OCI-LY7 (cell line): Measurements from ENCODE around the gene RIPPLY2. TPM values are rescaled to one million over a fixed set of nuclear protein-coding genes. Genes with fewer than 3 reads are reported as not detected.

Experiments
- BruUV-seq: library from RNA; stranded (reverse); fragments of 400-500 nt; replicated peaks from 2 replicates; lab custom pipeline; 2021; lab: Mats Ljungman, UMichigan
- CTCF ChIA-PET: fragments of 300-600 bp; sonication (Branson Sonifier 250); formaldehyde crosslinking; loops from one replicate; lab custom pipeline; 2022; ENCODE audit warnings: antibody characterized with exemption; ENCODE audit not compliant: unreplicated experiment; lab: Charles Lee
- POLR2A ChIA-PET: fragments of 300-600 bp; sonication (Branson Sonifier 250); formaldehyde crosslinking; loops from one replicate; lab custom pipeline; 2022; ENCODE audit warnings: antibody characterized with exemption; lab: Charles Lee
- DNase-seq: peaks from one replicate; pipeline ENCODE4 v3.0.0-alpha.2; 2015; ENCODE audit warnings: low spot score
- H2AFZ ChIP-seq: fragments of 200-600 bp; sonication (generic), shearing (Covaris generic); 2 replicates; pipeline ENCODE4 v1.6.1; 2014; ENCODE audit warnings: mild to moderate bottlenecking, antibody characterized with exemption, low read length, moderate library complexity
- H3K27ac ChIP-seq: fragments of 200-600 bp; sonication (generic); 2 replicates; pipeline ENCODE4 v1.5.1; 2014; ENCODE audit warnings: mixed run types, low read depth, mild to moderate bottlenecking, moderate library complexity, low read length, inconsistent platforms; ENCODE audit not compliant: poor library complexity, severe bottlenecking
- H3K36me3 ChIP-seq: fragments of 200-600 bp; sonication (generic); 2 replicates; pipeline ENCODE4 v1.6.1; 2014; ENCODE audit warnings: mild to moderate bottlenecking, antibody characterized with exemption, low read length, moderate library complexity, mixed read lengths; ENCODE audit not compliant: insufficient read depth
- H3K4me1 ChIP-seq: fragments of 200-600 bp; sonication (generic); 2 replicates; pipeline ENCODE4 v1.5.1; 2014; ENCODE audit warnings: mild to moderate bottlenecking, low read length; ENCODE audit not compliant: insufficient read depth, poor library complexity, severe bottlenecking
- H3K4me2 ChIP-seq: fragments of 200-600 bp; sonication (generic); 2 replicates; pipeline ENCODE4 v1.6.1; 2014; ENCODE audit warnings: mild to moderate bottlenecking, low read length
- H3K4me3 ChIP-seq: fragments of 200-600 bp; sonication (generic); 2 replicates; pipeline ENCODE4 v1.5.1; 2014; ENCODE audit warnings: mild to moderate bottlenecking, low read depth, low read length; ENCODE audit not compliant: poor library complexity, severe bottlenecking
- H3K79me2 ChIP-seq: fragments of 200-600 bp; sonication (generic); 2 replicates; pipeline ENCODE4 v1.6.1; 2016; ENCODE audit warnings: low read depth, mild to moderate bottlenecking, low read length, moderate library complexity, mixed read lengths; ENCODE audit not compliant: insufficient read depth
- H3K9me2 ChIP-seq: fragments of 200-600 bp; sonication (generic); 2 replicates; pipeline ENCODE4 v1.6.1; 2016; ENCODE audit warnings: mild to moderate bottlenecking, low read length, mixed read lengths; ENCODE audit not compliant: insufficient read depth
- H3K9me3 ChIP-seq: fragments of 200-600 bp; sonication (generic); 2 replicates; pipeline ENCODE4 v1.6.1; 2014; ENCODE audit warnings: mild to moderate bottlenecking, mixed run types, low read length, mixed read lengths
- H4K20me1 ChIP-seq: fragments of 200-600 bp; sonication (generic); 2 replicates; pipeline ENCODE4 v1.6.1; 2014; ENCODE audit warnings: mild to moderate bottlenecking, antibody characterized with exemption, low read length, moderate library complexity, mixed read lengths; ENCODE audit not compliant: insufficient read depth
- CTCF ChIP-seq: fragments of 200-600 bp; sonication (generic); conservative IDR thresholded peaks from 2 replicates; pipeline ENCODE4 v1.5.1; 2014; ENCODE audit warnings: mild to moderate bottlenecking, antibody characterized with exemption, low read length, moderate library complexity, mixed read lengths
- EZH2phosphoT487 ChIP-seq: fragments of 200-600 bp; sonication (generic); IDR thresholded peaks from 2 replicates; pipeline ENCODE4 v1.6.1; 2018; ENCODE audit warnings: low read depth, borderline replicate concordance, mild to moderate bottlenecking, mixed run types, antibody characterized with exemption, low read length, moderate library complexity, mixed read lengths
- intact Hi-C: fragments of 100-400 bp; cut with micrococcal nuclease; formaldehyde crosslinking; loops from one replicate; pipeline ENCODE4 v1.10.0; 2022; ENCODE audit not compliant: unreplicated experiment
- total RNA-seq, 2 experiments: library from RNA; depleted of rRNA in 1 of 2; stranded (reverse); fragments of >200 nt in 1 of 2; shearing (Covaris generic) in 1 of 2; gene quantifications; 2 replicates each; pipeline ENCODE4 v1.2.3, GENCODE V29; 2014 to 2022

Gene RIPPLY2
- total RNA-seq, 2 experiments from 2014 or later: not detected

- Histone ChIP-seq H3K4me2 (no peak overlapping the region), H3K9me2 (no peaks in the 10 kb centered on the region), H2AFZ (no peak overlapping the region), H3K4me1 (peaks cover 5% of the 10 kb centered on the region), H3K36me3 (0 out of 2 replicates have a peak, but pooled peaks cover 4% of the 10 kb centered on the region), H3K27ac (no peak overlapping the region), H4K20me1 (peaks cover 25% of the 10 kb centered on the region), H3K79me2 (peaks cover 20% of the 10 kb centered on the region; the same call in 1 of the 2 replicates), H3K9me3 (no peaks in the 10 kb centered on the region), H3K4me3 (no peak overlapping the region)
- CTCF ChIA-PET: no interaction called here
- POLR2A ChIA-PET: interaction anchor here (0.6 kb wide), 1 partner anchor 233 kb away, joined by 3 read pairs; no protein-coding TSS in a partner anchor
- TF ChIP-seq EZH2phosphoT487 (no peak), CTCF (no peak)
- no peak for DNase-seq
- intact Hi-C loops: loop anchor here (2.0 kb wide), 1 partner anchor 335 kb away; no protein-coding TSS in a partner anchor
- no TSS peak for BruUV-seq
These were observed 32.8 kb downstream of the RIPPLY2 start for GRCh38 chr6:83885984-83886383.

- intact Hi-C loops: no loop called here
- Histone ChIP-seq H3K4me2 (no peak overlapping the region), H3K79me2 (peaks cover 10% of the 10 kb centered on the region; the same call in 1 of the 2 replicates), H2AFZ (no peak overlapping the region), H3K4me1 (peaks cover 1% of the 10 kb centered on the region), H4K20me1 (peaks cover 18% of the 10 kb centered on the region), H3K27ac (no peak overlapping the region), H3K9me2 (no peaks in the 10 kb centered on the region), H3K4me3 (no peak overlapping the region), H3K9me3 (no peaks in the 10 kb centered on the region), H3K36me3 (peaks cover 12% of the 10 kb centered on the region; the same call in 1 of the 2 replicates)
- ChIA-PET POLR2A (interaction anchor here (1.2 kb wide), 1 partner anchor 27 kb away, joined by 3 read pairs; no protein-coding TSS in a partner anchor), CTCF (no interaction called here)
- DNase-seq: no peak
- TF ChIP-seq CTCF (no peak), EZH2phosphoT487 (no peak)
- BruUV-seq: no TSS peak
These were observed 36.5 kb downstream of the RIPPLY2 start for GRCh38 chr6:83889621-83890020.

GRCh38 chr6:83890520-83890919 lies 37.4 kb downstream of the RIPPLY2 start:
- Histone ChIP-seq H3K4me1 (no peaks in the 10 kb centered on the region), H4K20me1 (peaks cover 13% of the 10 kb centered on the region; the same call in 1 of the 2 replicates), H3K27ac (no peak overlapping the region), H3K4me2 (no peak overlapping the region), H3K79me2 (peaks cover 2% of the 10 kb centered on the region; the same call in 1 of the 2 replicates), H3K9me3 (no peaks in the 10 kb centered on the region), H3K4me3 (no peak overlapping the region), H2AFZ (no peak overlapping the region), H3K36me3 (peaks cover 20% of the 10 kb centered on the region), H3K9me2 (no peaks in the 10 kb centered on the region)
- no TSS peak for BruUV-seq
- intact Hi-C loops: no loop called here
- no peak for DNase-seq
- ChIA-PET CTCF (no interaction called here), POLR2A (no interaction called here)
- TF ChIP-seq CTCF: no peak
- TF ChIP-seq EZH2phosphoT487: no peak
